Inferior parietal cortex (tissue), 1 donor: ENCODE measurements around the gene APEH.

ENCODE experiments used
- DNase-seq: peaks from one replicate; pipeline ENCODE4 v3.0.0-alpha.2; 2016; ENCODE audit errors: extremely low spot score

APEH gene

GRCh38 chr3:49650637-49651036, 23.5 kb upstream of the APEH start:
- DNase-seq, result no peak

GRCh38 chr3:49652218-49652902, 21.8 kb upstream of the APEH start:
- DNase-seq, result no peak

- no peak for DNase-seq
Measured at GRCh38 chr3:49652903-49653415, 21.2 kb upstream of the APEH start.

GRCh38 chr3:49653621-49654020, 20.5 kb upstream of the APEH start:
- DNase-seq, result no peak

GRCh38 chr3:49654176-49654825, 19.9 kb upstream of the APEH start:
- DNase-seq, result no peak

GRCh38 chr3:49654955-49655556, 19.1 kb upstream of the APEH start:
- no peak for DNase-seq

GRCh38 chr3:49655731-49656285, 18.3 kb upstream of the APEH start:
- DNase-seq, result no peak

GRCh38 chr3:49656541-49657112, 17.5 kb upstream of the APEH start:
- no peak for DNase-seq

- no peak for DNase-seq
Measured at GRCh38 chr3:49657208-49657915, 16.8 kb upstream of the APEH start.

- DNase-seq, result no peak
Measured at GRCh38 chr3:49658711-49659110, 15.4 kb upstream of the APEH start.

GRCh38 chr3:49659756-49660155, 14.4 kb upstream of the APEH start:
- DNase-seq, result no peak

- no peak for DNase-seq
Measured at GRCh38 chr3:49661281-49661680, 12.9 kb upstream of the APEH start.

- no peak for DNase-seq
Measured at GRCh38 chr3:49662021-49662420, 12.1 kb upstream of the APEH start.

GRCh38 chr3:49662720-49663413, 11.3 kb upstream of the APEH start:
- DNase-seq, result no peak

- no peak for DNase-seq
Measured at GRCh38 chr3:49663831-49664230, 10.3 kb upstream of the APEH start.

- DNase-seq, result no peak
Measured at GRCh38 chr3:49664300-49664699, 9.9 kb upstream of the APEH start.

GRCh38 chr3:49665822-49666519, 8.2 kb upstream of the APEH start:
- no peak for DNase-seq

- DNase-seq, result no peak
Measured at GRCh38 chr3:49666592-49666991, 7.6 kb upstream of the APEH start.

GRCh38 chr3:49667701-49668413, 6.3 kb upstream of the APEH start:
- DNase-seq, result no peak

GRCh38 chr3:49668414-49668797, 5.7 kb upstream of the APEH start:
- DNase-seq, result no peak
